ENCODE results near the gene HTRA2.
A peak's percentile ranks its signal among the peaks of the same experiment; 100 is the strongest.

DNA sequence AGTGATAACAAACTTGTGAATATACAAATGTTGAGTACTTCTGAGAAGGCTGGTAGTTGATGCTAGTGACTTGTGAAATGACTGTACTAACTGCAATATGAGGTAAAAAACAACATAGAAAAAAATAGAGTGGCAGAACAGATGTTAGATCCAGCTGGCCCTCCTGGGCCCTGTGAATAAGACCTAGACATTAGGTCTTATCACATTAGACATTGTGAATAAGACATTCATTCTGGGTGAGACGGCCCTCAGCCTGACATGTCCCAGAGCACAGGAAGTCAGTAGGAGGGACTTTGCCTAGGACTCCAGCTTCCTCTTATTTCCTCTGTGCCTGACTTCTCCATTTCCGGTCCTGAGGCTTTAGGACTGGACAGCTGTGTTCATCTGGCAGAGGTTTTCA is 47.7 kb downstream of the HTRA2 start:
- TF ChIP-seq, protein P1, sequence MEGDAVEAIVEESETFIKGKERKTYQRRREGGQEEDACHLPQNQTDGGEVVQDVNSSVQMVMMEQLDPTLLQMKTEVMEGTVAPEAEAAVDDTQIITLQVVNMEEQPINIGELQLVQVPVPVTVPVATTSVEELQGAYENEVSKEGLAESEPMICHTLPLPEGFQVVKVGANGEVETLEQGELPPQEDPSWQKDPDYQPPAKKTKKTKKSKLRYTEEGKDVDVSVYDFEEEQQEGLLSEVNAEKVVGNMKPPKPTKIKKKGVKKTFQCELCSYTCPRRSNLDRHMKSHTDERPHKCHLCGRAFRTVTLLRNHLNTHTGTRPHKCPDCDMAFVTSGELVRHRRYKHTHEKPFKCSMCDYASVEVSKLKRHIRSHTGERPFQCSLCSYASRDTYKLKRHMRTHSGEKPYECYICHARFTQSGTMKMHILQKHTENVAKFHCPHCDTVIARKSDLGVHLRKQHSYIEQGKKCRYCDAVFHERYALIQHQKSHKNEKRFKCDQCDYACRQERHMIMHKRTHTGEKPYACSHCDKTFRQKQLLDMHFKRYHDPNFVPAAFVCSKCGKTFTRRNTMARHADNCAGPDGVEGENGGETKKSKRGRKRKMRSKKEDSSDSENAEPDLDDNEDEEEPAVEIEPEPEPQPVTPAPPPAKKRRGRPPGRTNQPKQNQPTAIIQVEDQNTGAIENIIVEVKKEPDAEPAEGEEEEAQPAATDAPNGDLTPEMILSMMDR (IDR thresholded peaks at IDR 0.05; ENCODE audit: low read depth, low read length, missing input control), result no peak
- TF ChIP-seq, protein P2, sequence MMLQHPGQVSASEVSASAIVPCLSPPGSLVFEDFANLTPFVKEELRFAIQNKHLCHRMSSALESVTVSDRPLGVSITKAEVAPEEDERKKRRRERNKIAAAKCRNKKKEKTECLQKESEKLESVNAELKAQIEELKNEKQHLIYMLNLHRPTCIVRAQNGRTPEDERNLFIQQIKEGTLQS (IDR thresholded peaks at IDR 0.05), result no peak
- TF ChIP-seq EGR1 (IDR thresholded peaks at IDR 0.05; ENCODE audit: low read depth in 2 of 2) (no peak), TAF1 (conservative IDR thresholded peaks at IDR 0.05) (no peak), JUND (IDR thresholded peaks at IDR 0.05) (no peak), SP1 (IDR thresholded peaks at IDR 0.05) (no peak), GABPA (IDR thresholded peaks at IDR 0.05 in 1 of 2, conservative IDR thresholded peaks at IDR 0.05 in 1 of 2) (peak; percentile 53 to 56), YY1 (IDR thresholded peaks at IDR 0.05) (no peak)
- TF ChIP-seq, protein P3, sequence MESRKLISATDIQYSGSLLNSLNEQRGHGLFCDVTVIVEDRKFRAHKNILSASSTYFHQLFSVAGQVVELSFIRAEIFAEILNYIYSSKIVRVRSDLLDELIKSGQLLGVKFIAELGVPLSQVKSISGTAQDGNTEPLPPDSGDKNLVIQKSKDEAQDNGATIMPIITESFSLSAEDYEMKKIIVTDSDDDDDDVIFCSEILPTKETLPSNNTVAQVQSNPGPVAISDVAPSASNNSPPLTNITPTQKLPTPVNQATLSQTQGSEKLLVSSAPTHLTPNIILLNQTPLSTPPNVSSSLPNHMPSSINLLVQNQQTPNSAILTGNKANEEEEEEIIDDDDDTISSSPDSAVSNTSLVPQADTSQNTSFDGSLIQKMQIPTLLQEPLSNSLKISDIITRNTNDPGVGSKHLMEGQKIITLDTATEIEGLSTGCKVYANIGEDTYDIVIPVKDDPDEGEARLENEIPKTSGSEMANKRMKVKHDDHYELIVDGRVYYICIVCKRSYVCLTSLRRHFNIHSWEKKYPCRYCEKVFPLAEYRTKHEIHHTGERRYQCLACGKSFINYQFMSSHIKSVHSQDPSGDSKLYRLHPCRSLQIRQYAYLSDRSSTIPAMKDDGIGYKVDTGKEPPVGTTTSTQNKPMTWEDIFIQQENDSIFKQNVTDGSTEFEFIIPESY (IDR thresholded peaks at IDR 0.05), result no peak
- TF ChIP-seq, protein P4, sequence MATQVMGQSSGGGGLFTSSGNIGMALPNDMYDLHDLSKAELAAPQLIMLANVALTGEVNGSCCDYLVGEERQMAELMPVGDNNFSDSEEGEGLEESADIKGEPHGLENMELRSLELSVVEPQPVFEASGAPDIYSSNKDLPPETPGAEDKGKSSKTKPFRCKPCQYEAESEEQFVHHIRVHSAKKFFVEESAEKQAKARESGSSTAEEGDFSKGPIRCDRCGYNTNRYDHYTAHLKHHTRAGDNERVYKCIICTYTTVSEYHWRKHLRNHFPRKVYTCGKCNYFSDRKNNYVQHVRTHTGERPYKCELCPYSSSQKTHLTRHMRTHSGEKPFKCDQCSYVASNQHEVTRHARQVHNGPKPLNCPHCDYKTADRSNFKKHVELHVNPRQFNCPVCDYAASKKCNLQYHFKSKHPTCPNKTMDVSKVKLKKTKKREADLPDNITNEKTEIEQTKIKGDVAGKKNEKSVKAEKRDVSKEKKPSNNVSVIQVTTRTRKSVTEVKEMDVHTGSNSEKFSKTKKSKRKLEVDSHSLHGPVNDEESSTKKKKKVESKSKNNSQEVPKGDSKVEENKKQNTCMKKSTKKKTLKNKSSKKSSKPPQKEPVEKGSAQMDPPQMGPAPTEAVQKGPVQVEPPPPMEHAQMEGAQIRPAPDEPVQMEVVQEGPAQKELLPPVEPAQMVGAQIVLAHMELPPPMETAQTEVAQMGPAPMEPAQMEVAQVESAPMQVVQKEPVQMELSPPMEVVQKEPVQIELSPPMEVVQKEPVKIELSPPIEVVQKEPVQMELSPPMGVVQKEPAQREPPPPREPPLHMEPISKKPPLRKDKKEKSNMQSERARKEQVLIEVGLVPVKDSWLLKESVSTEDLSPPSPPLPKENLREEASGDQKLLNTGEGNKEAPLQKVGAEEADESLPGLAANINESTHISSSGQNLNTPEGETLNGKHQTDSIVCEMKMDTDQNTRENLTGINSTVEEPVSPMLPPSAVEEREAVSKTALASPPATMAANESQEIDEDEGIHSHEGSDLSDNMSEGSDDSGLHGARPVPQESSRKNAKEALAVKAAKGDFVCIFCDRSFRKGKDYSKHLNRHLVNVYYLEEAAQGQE (IDR thresholded peaks at IDR 0.05), result no peak
- TF ChIP-seq, protein P5, sequence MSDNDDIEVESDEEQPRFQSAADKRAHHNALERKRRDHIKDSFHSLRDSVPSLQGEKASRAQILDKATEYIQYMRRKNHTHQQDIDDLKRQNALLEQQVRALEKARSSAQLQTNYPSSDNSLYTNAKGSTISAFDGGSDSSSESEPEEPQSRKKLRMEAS (IDR thresholded peaks at IDR 0.05), result no peak

Data from liver (tissue), 3 donors.